Heart left ventricle (tissue), 16 donors: Measurements from ENCODE around the gene TBC1D5. TPM values are rescaled to one million over a fixed set of nuclear protein-coding genes. Genes with fewer than 3 reads are reported as not detected.

Experiments used
- ATAC-seq, 4 donors: fragments of 200-7000 bp; cut with Tn5 transposase; one replicate each; pipeline ENCODE4 v1.9.1; 2020 to 2022; ENCODE audit warnings: moderate library complexity in 4 of 4, mild to moderate bottlenecking in 3 of 4, moderate number of reproducible peaks in 1 of 4
- DNase-seq, 5 donors: peaks; one replicate each; pipeline ENCODE4 v3.0.0-alpha.2; 2020
- H3K27ac ChIP-seq, 12 donors: fragments of 200-600 bp; sonication (generic) in 4 of 12; one replicate each; pipeline versions ENCODE4 v1.5.0 to v1.8.0; 2016 to 2022; ENCODE audit warnings: mild to moderate bottlenecking in 2 of 12
- H3K27me3 ChIP-seq, 9 donors: fragments of 200-600 bp; sonication (generic) in 2 of 9; one replicate each; pipeline versions ENCODE4 v1.5.1 to v1.8.0; 2016 to 2022; ENCODE audit warnings: mild to moderate bottlenecking in 3 of 9
- H3K36me3 ChIP-seq, 9 donors: fragments of 200-600 bp; sonication (generic) in 2 of 9; one replicate each; pipeline versions ENCODE4 v1.5.0 to v1.8.0; 2018 to 2022; ENCODE audit warnings: mild to moderate bottlenecking in 2 of 9
- H3K4me1 ChIP-seq, 12 donors: fragments of 200-600 bp; sonication (generic) in 4 of 12; one replicate each; pipeline versions ENCODE4 v1.5.0 to v1.8.0; 2016 to 2022; ENCODE audit warnings: mild to moderate bottlenecking in 3 of 12
- H3K4me3 ChIP-seq, 12 donors: fragments of 200-600 bp; sonication (generic) in 4 of 12; one replicate each; pipeline versions ENCODE4 v1.5.0 to v1.8.0; 2017 to 2022; ENCODE audit warnings: mild to moderate bottlenecking in 9 of 12, moderate library complexity in 4 of 12
- H3K9me3 ChIP-seq, 12 donors: fragments of 200-600 bp; sonication (generic) in 4 of 12; one replicate each; pipeline versions ENCODE4 v1.5.0 to v1.8.0; 2016 to 2022; ENCODE audit warnings: mild to moderate bottlenecking in 1 of 12
- CTCF ChIP-seq, 12 donors: fragments of 200-600 bp; sonication (generic) in 4 of 12; IDR thresholded peaks; one replicate each; pipeline versions ENCODE4 v1.5.0 to v1.8.0; 2018 to 2022; ENCODE audit warnings: antibody characterized with exemption in 12 of 12, mild to moderate bottlenecking in 5 of 12
- POLR2A ChIP-seq, 2 donors: fragments of 450-650 bp; IDR thresholded peaks; one replicate each; pipeline ENCODE4 v1.6.1; 2017; ENCODE audit warnings: antibody characterized with exemption in 2 of 2, mild to moderate bottlenecking in 2 of 2, moderate library complexity in 2 of 2
- WGBS, 4 donors: extraction: QIAGEN DNeasy Blood & Tissue Kit in 2 of 4; methylation state at CpG; one replicate each; pipeline versions ENCODE4 v1.1.5 to v1.1.7; 2013 to 2018; 5-methylcytosine and 5-hydroxymethylcytosine counted together
- intact Hi-C, 10 donors: fragments of 100-400 bp; cut with DNase I; formaldehyde crosslinking; loops; one replicate each; pipeline versions ENCODE4 v1.11.1 to v1.14.2; 2022
- polyA plus RNA-seq, 2 donors: library from polyadenylated mRNA; stranded (reverse); fragments of 200-250 nt; gene quantifications; one replicate each; pipeline ENCODE4 v1.2.3, GENCODE V29; 2013
- total RNA-seq, 9 donors: library from RNA; depleted of rRNA in 2 of 9; stranded (reverse); fragments of >200 nt in 2 of 9; fragmentation: NEBNext Ultra II Directional in 3 of 9; extraction: Animal tissue kit (Norgen Biotek cat#: 25700) in 3 of 9; gene quantifications; one replicate each; pipeline versions ENCODE4 v1.1.0 to v1.2.4, GENCODE V29; 2016 to 2023
- donor health status: ischemic (EF 13 %, LVEDD 7.1; RV severe dilation, severe dysfunction).
- donor health status: healthy with polysubstance abuse.
- donor health status: DM: no; HTN: yes; CAD: no.
- donor health status: DM: no; HTN: no; CAD: no.
- donor health status: ischemic (EF 25% LVEDD 6.9; RV normal size, moderate dysfunction).
- donor health status: ischemic (EF 25% LVEDD 5.7; RV mildly dilated, moderate dysfunction).
- donor health status: healthy.
- donor health status: DM: yes; HTN: yes; CAD: no.
- donor health status: ischemic (EF 35%, LVEDD 5.7; RV mildly dilated, moderate dysfunction).
- donor health status: nonischemic (EF 11% LVEDD 7.7; RV severe dilation, severe dysfunction).
- donor health status: DM: yes; HTN: yes; CAD: no.
- donor health status: PGD.
- donor health status: ischemic (EF 29% LVEDD 5.4; RV normal size, mild dysfunction).
- donor health status: nonischemic (EF 23%, LVEDD 6.1; RV moderate dilation, normal function).

The TBC1D5 gene
- total and polyA plus RNA-seq, 11 donors, result 5.8 to 48.3 (median 31.1) TPM

- Histone ChIP-seq H3K4me1 (no peaks in the 10 kb centered on the region), H3K4me3 (no peak overlapping the region), H3K36me3 (no peaks in the 10 kb centered on the region), H3K27me3 (no peaks in the 10 kb centered on the region), H3K27ac (no peak overlapping the region), H3K9me3 (no peaks in the 10 kb centered on the region)
- TF ChIP-seq CTCF (IDR thresholded peaks at IDR 0.05), result no peak
- no peak for TF ChIP-seq POLR2A (IDR thresholded peaks at IDR 0.05)
- intact Hi-C loops, result no loop called here
- 81 to 88% (median 83%) methylated on average over 4 of the region's 4 CpGs for WGBS, 4 donors
- DNase-seq (no peak), ATAC-seq (no peak)
Observed at GRCh38 chr3:17508180-17508752, 234.2 kb downstream of the TBC1D5 start.

- no peak for DNase-seq
- Histone ChIP-seq H3K9me3 (no peaks in the 10 kb centered on the region), H3K4me1 (no peaks in the 10 kb centered on the region), H3K4me3 (no peak overlapping the region), H3K27me3 (no peaks in the 10 kb centered on the region), H3K27ac (no peak overlapping the region), H3K36me3 (no peaks in the 10 kb centered on the region)
- intact Hi-C loops, result no loop called here
- TF ChIP-seq POLR2A (IDR thresholded peaks at IDR 0.05), result no peak
- ATAC-seq, result no peak
Observed at GRCh38 chr3:17507480-17507879, 235.0 kb downstream of the TBC1D5 start.

GRCh38 chr3:17505856-17506255 lies 236.6 kb downstream of the TBC1D5 start:
- H3K4me3 ChIP-seq, result no peak overlapping the region
- intact Hi-C loops, result no loop called here
- ATAC-seq (no peak), DNase-seq (no peak)
- H3K27ac ChIP-seq, result no peak overlapping the region
- TF ChIP-seq CTCF (IDR thresholded peaks at IDR 0.05), result no peak
- no peak for TF ChIP-seq POLR2A (IDR thresholded peaks at IDR 0.05)
- no peaks in the 10 kb centered on the region for H3K36me3 ChIP-seq
- H3K27me3 ChIP-seq, result no peaks in the 10 kb centered on the region
- H3K9me3 ChIP-seq, result no peaks in the 10 kb centered on the region
- no peaks in the 10 kb centered on the region for H3K4me1 ChIP-seq

GRCh38 chr3:17501745-17502144 lies 240.7 kb downstream of the TBC1D5 start:
- Histone ChIP-seq H3K9me3 (no peaks in the 10 kb centered on the region), H3K36me3 (no peaks in the 10 kb centered on the region), H3K4me3 (no peak overlapping the region), H3K27ac (no peak overlapping the region), H3K4me1 (no peaks in the 10 kb centered on the region), H3K27me3 (no peaks in the 10 kb centered on the region)
- 96 to 98% (median 97%) methylated on average over 2 of the region's 2 CpGs for WGBS, 4 donors
- ATAC-seq (no peak), DNase-seq (no peak)
- TF ChIP-seq CTCF (IDR thresholded peaks at IDR 0.05) (no peak), POLR2A (IDR thresholded peaks at IDR 0.05) (no peak)
- intact Hi-C loops, result no loop called here

GRCh38 chr3:17500618-17501017 lies 241.8 kb downstream of the TBC1D5 start:
- Histone ChIP-seq H3K36me3 (no peaks in the 10 kb centered on the region), H3K27ac (no peak overlapping the region), H3K4me3 (no peak overlapping the region), H3K27me3 (no peaks in the 10 kb centered on the region), H3K4me1 (no peaks in the 10 kb centered on the region), H3K9me3 (no peaks in the 10 kb centered on the region)
- TF ChIP-seq CTCF (IDR thresholded peaks at IDR 0.05) (no peak), POLR2A (IDR thresholded peaks at IDR 0.05) (no peak)
- intact Hi-C loops, result no loop called here
- 84 to 94% (median 90%) methylated on average over 2 of the region's 2 CpGs for WGBS, 4 donors
- ATAC-seq (no peak), DNase-seq (no peak)
